Endodermal cell (in vitro differentiated cells): Measurements from ENCODE around the gene LRFN4. TPM values are rescaled to one million over a fixed set of nuclear protein-coding genes. Genes with fewer than 3 reads are reported as not detected.

Experiments used
- DNase-seq: peaks from one replicate; pipeline ENCODE4 v3.0.0-alpha.2; 2017
- H3K27ac ChIP-seq: 2 replicates; pipeline ENCODE4 v1.5.1; 2013; ENCODE audit warnings: mild to moderate bottlenecking, low read depth, low read length, moderate library complexity
- H3K27me3 ChIP-seq: 2 replicates; pipeline ENCODE4 v1.6.1; 2013; ENCODE audit warnings: mild to moderate bottlenecking, low read length, moderate library complexity; ENCODE audit not compliant: insufficient read depth, control insufficient read depth, poor library complexity, severe bottlenecking
- H3K36me3 ChIP-seq: 2 replicates; pipeline ENCODE4 v1.7.0; 2013; ENCODE audit warnings: mild to moderate bottlenecking, low read length, moderate library complexity; ENCODE audit not compliant: control insufficient read depth, insufficient read depth
- H3K4me1 ChIP-seq: one replicate; pipeline ENCODE4 v1.7.0; 2013; ENCODE audit warnings: low read length; ENCODE audit not compliant: control insufficient read depth, insufficient read depth
- H3K4me3 ChIP-seq: 2 replicates; pipeline ENCODE4 v1.5.1; 2013; ENCODE audit warnings: mild to moderate bottlenecking, low read length, moderate library complexity
- H3K9ac ChIP-seq: 2 replicates; pipeline ENCODE4 v1.6.1; 2013; ENCODE audit warnings: mild to moderate bottlenecking, low read length, moderate library complexity; ENCODE audit not compliant: poor library complexity, severe bottlenecking; ENCODE audit errors: extremely low read depth
- H3K9me3 ChIP-seq: 2 replicates; pipeline ENCODE4 v1.6.1; 2013; ENCODE audit warnings: mild to moderate bottlenecking, low read length, moderate library complexity; ENCODE audit not compliant: control insufficient read depth
- H3K27ac Mint-ChIP-seq: 2 replicates; pipeline ENCODE4 v1.8.0; 2020; ENCODE audit warnings: mixed read lengths
- H3K27me3 Mint-ChIP-seq: 2 replicates; pipeline ENCODE4 v1.8.0; 2021; ENCODE audit warnings: mild to moderate bottlenecking, mixed read lengths; ENCODE audit not compliant: insufficient read depth
- H3K36me3 Mint-ChIP-seq: 2 replicates; pipeline ENCODE4 v1.8.0; 2020; ENCODE audit warnings: low read depth, mixed read lengths
- H3K4me1 Mint-ChIP-seq: 2 replicates; pipeline ENCODE4 v1.8.0; 2020; ENCODE audit warnings: mixed read lengths
- H3K4me3 Mint-ChIP-seq: 2 replicates; pipeline ENCODE4 v1.8.0; 2020; ENCODE audit warnings: mild to moderate bottlenecking, moderate library complexity, mixed read lengths
- H3K9me3 Mint-ChIP-seq: 2 replicates; pipeline ENCODE4 v1.8.0; 2020; ENCODE audit warnings: mild to moderate bottlenecking, mixed read lengths
- CTCF ChIP-seq: fragments of 200-600 bp; sonication (generic); conservative IDR thresholded peaks from 2 replicates; pipeline ENCODE4 v1.5.0; 2021; ENCODE audit warnings: antibody characterized with exemption, mild to moderate bottlenecking
- WGBS, 2 experiments: methylation state at CpG; one replicate each; pipeline versions ENCODE4 v1.1.5 to v1.1.7; 2013; ENCODE audit warnings: missing lambda C conversion rate in 2 of 2, mixed read lengths in 1 of 2; ENCODE audit not compliant: insufficient coverage in 1 of 2, insufficient read length in 1 of 2; 5-methylcytosine and 5-hydroxymethylcytosine counted together
- total RNA-seq, 2 donors: library from RNA; stranded (reverse); fragmentation: NEBNext Ultra II Directional in 1 of 2; extraction: Animal tissue kit (Norgen Biotek cat#: 25700) in 1 of 2; gene quantifications; 2 replicates in 1 of 2; 3 replicates in 1 of 2; pipeline ENCODE4 v1.2.1, GENCODE V29; 2021

LRFN4 gene
- total RNA-seq, 2 donors from 2014 or later: 23.2 to 26.2 TPM

- TF ChIP-seq CTCF: no peak
- Mint-ChIP-seq H3K36me3 (peaks cover 23% of the 10 kb centered on the region), H3K4me1 (peaks cover 2% of the 10 kb centered on the region), H3K27ac (no peak overlapping the region), H3K4me3 (no peak overlapping the region), H3K9me3 (no peaks in the 10 kb centered on the region), H3K27me3 (no peaks in the 10 kb centered on the region)
- Histone ChIP-seq H3K27me3 (no peaks in the 10 kb centered on the region), H3K4me3 (no peak overlapping the region), H3K4me1 (no peaks in the 10 kb centered on the region), H3K9ac (no peak overlapping the region), H3K27ac (no peak overlapping the region), H3K9me3 (no peaks in the 10 kb centered on the region), H3K36me3 (peaks cover 25% of the 10 kb centered on the region)
- WGBS, 2 experiments: 77 to 79% methylated on average over 4 of the region's 4 CpGs
- no peak for DNase-seq
These were observed 22.4 kb upstream of the LRFN4 start for GRCh38 chr11:66834539-66834845.

GRCh38 chr11:66834943-66835342 lies 21.9 kb upstream of the LRFN4 start:
- TF ChIP-seq CTCF: no peak
- no peaks in the 10 kb centered on the region for H3K9me3 ChIP-seq
- Mint-ChIP-seq H3K27me3 (no peaks in the 10 kb centered on the region), H3K27ac (no peak overlapping the region), H3K9me3 (no peaks in the 10 kb centered on the region), H3K36me3 (peaks cover 23% of the 10 kb centered on the region), H3K4me1 (peaks cover 2% of the 10 kb centered on the region), H3K4me3 (no peak overlapping the region)
- H3K27me3 ChIP-seq: no peaks in the 10 kb centered on the region
- H3K4me3 ChIP-seq: no peak overlapping the region
- H3K9ac ChIP-seq: no peak overlapping the region
- H3K4me1 ChIP-seq: no peaks in the 10 kb centered on the region
- 96 to 98% methylated on average over 3 to 4 of the region's 5 CpGs for WGBS, 2 experiments
- H3K27ac ChIP-seq: no peak overlapping the region
- DNase-seq: no peak
- H3K36me3 ChIP-seq: peaks cover 23% of the 10 kb centered on the region

GRCh38 chr11:66835768-66836405 lies 21.0 kb upstream of the LRFN4 start:
- Mint-ChIP-seq H3K27ac (no peak overlapping the region), H3K4me3 (no peak overlapping the region), H3K36me3 (peaks cover 22% of the 10 kb centered on the region), H3K9me3 (no peaks in the 10 kb centered on the region), H3K4me1 (peaks cover 2% of the 10 kb centered on the region), H3K27me3 (no peaks in the 10 kb centered on the region)
- WGBS, 2 experiments: 84 to 96% methylated on average over 6 to 12 of the region's 12 CpGs
- peaks cover 24% of the 10 kb centered on the region for H3K36me3 ChIP-seq
- H3K4me1 ChIP-seq: no peaks in the 10 kb centered on the region
- DNase-seq: no peak
- TF ChIP-seq CTCF: no peak
- no peaks in the 10 kb centered on the region for H3K27me3 ChIP-seq
- no peak overlapping the region for H3K9ac ChIP-seq
- H3K27ac ChIP-seq: no peak overlapping the region
- H3K4me3 ChIP-seq: no peak overlapping the region
- H3K9me3 ChIP-seq: no peaks in the 10 kb centered on the region
